PFSK-1 (cell line): ENCODE results near the gene HRK.
A peak's percentile ranks its signal among the peaks of the same experiment; 100 is the strongest.

Experiments
- POLR2AphosphoS5 ChIP-seq: IDR thresholded peaks from 2 replicates; pipeline ENCODE4 v1.6.1; 2012; ENCODE audit warnings: low read depth, mild to moderate bottlenecking, control low read depth, low read length, moderate library complexity
- SIN3A ChIP-seq: IDR thresholded peaks from 2 replicates; pipeline ENCODE4 v1.6.1; 2012; ENCODE audit warnings: mild to moderate bottlenecking, low read length, moderate library complexity, borderline replicate concordance; ENCODE audit not compliant: insufficient read depth
- TAF1 ChIP-seq: IDR thresholded peaks from 2 replicates; pipeline ENCODE4 v1.6.1; 2012; ENCODE audit warnings: low read length, control low read depth, borderline replicate concordance; ENCODE audit not compliant: insufficient read depth

DNA sequence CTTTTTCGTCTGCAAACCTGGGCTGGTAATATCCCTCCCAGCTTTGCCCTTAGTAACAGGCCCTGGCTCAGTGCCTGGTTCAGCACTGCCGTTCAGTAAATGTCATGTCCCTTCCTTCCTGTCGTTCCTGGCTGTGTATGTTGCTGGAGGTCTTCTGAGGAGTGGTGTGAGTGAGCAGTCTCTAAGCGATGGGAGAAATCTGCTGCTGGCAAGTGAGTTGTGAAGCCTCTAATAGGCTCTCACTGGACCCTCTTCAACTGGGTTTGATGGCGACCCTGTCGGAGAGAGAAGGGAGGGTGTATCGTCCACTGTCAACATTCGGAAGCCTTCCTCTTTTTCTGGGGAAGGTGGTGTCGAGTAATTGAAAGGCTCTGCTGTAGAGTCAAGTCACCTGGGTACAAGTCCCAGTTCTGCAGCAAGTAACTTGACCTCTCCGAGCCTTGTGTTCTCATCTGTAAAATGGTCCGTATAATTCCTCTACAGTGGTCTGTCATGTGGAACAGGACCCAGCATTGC is 62.8 kb downstream of the HRK start:
- TF ChIP-seq POLR2AphosphoS5: peak; percentile 32; the same call in 1 of the 2 replicates
- 0 out of 2 replicates have a peak, but pooled peaks have one; percentile 28 for TF ChIP-seq SIN3A
- TF ChIP-seq TAF1: no peak
